GM11168 (cell line): ENCODE results near the gene PTAFR.

Source experiments
- in situ Hi-C: fragments of 300-500 bp; cut with MboI; formaldehyde crosslinking; loops from one replicate; pipeline ENCODE4 v1.12.0; 2022; ENCODE audit warnings: low sequenced_read_pairs; ENCODE audit not compliant: unreplicated experiment

Gene PTAFR

GRCh38 chr1:28178690-28179485 is 2.4 kb upstream of the PTAFR start:
- in situ Hi-C loops: no loop called here

- in situ Hi-C loops: no loop called here
Observed at GRCh38 chr1:28175955-28176485, 470 bp downstream of the PTAFR start.

GRCh38 chr1:28173980-28174297 is 2.6 kb downstream of the PTAFR start:
- in situ Hi-C loops: no loop called here

DNA sequence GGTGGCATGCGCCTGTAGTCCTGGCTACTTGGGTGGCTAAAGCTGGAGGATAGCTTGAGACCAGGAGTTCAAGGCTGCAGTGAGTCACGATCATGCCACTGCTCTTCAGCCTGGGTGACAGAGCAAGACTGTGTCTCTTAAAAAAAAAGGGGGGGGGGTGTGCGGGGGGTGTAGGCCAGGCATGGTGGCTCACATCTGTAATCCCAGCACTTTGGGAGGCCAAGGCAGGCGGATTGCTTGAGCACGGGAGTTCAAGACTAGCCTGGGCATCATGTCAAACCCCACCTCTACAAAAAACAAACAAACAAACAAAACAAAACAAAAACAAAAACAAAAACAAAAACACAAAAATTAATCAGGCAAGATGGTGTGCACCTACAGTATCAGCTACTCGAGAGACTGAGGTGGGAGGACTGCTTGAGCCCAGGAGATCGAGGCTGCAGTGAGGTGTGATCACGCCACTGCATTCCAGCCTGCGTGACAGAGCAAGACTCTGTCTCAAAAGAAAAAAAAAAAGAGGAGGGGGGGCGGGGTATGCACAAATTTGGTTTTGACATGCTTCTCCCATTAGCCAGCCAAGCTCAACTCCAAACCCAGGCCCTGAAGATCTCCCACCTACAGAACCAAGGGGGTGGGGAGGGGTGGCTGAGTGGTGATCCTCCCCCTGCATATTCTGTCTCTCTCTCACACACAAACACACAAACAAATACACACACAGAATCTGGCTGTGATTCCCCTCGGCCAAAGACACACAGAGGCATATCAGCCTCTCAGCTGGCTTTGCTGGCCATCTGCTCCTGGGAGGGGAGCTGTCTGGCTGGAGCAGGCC is 3.1 kb downstream of the PTAFR start:
- in situ Hi-C loops: no loop called here

DNA sequence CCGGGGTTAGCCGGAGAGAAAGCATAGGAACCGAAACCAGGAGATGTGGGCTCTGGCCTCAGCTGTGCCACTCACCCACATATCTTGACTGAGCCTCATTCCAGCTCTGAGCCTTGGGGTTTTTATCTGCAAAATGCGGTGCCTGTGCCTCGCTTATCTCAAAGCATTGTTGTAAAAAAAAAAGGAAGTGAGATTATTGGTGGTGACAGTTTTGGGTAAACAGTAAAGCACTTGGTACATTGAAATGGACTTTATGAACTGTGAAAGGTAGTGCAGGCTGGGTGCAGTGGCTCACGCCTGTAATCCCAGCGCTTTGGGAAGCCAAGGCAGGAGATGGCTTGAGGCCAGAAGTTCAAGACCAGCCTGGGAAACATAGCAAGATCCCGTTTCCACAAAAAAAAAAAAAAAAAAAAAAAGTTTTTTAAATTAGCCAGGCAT is 3.8 kb downstream of the PTAFR start:
- in situ Hi-C loops: no loop called here

DNA sequence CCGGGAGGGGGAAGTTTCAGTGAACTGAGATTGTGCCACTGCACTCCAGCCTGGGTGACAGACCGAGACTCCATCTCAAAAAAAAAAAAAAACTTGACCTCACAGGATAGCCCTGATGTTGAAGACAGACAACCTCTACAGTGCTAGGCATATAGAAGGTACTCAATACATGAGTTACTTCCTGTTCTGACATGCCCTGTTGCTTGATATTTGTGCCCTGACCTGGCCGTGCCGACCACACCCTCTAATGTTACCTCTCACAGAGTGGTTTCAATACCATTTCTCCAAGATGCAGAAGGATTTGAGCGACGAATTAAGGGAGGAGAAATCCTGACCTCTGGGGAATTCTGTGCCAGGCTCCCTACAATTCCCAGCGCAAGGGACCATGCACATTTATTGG is 5.2 kb downstream of the PTAFR start:
- in situ Hi-C loops: no loop called here

DNA sequence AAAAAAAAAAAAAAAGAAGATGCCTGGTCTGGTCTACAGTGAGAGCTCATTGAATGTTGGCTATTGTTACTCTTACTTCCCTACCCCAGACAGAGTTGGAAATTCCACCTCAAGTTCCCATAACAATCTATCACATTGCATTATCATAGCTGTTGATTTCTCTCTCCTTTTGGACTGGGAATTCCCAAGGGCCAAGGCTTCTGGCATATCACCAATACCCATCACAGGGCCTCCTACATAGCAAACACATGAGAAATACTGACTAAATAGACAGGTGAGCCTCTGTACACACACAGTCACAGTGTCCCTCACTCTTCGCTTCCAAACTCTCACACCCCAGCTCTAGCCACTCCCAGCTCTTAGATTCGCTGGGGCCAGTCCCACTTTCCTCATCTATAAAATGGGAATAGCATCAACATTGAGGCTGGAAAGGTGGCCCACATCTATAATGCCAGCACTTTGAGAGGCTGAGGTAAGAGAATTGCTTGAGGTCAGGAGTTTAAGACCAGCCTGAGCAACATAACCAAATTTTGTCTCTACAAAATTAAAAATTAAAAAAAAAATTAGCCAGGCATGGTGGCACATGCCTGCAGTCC is 6.4 kb downstream of the PTAFR start:
- in situ Hi-C loops: no loop called here

DNA sequence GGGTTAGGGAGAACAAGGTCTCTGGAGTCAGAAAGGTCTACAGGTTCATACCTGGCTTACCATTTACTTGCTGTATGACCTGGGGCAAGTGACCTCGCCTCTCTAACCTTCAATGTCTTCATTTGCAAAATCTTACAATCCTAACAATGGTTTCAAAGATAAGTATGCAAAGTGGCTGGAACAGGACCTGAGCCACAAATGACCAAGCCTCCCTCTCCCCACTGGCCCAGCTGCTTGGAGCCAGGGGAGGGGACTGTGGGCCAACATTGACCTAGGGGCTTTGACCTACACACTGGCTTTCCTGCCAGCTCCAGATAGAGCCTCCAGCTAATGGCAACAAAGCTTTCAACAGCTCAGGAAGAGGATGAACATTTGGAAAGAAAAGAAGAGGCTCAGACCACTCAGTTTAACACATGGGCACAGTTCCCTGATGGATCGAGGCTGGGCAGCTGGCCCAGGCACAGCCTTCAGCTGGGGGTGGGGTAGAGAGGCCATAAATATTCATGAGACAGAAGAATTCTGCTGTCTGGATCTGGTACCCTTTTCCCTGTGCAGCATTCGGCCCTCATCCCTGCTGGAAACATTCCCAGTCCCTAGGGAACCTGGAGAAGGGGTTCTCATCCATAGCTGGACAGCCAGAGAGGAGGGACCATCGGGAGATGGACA is 12.9 kb downstream of the PTAFR start:
- in situ Hi-C loops: no loop called here

DNA sequence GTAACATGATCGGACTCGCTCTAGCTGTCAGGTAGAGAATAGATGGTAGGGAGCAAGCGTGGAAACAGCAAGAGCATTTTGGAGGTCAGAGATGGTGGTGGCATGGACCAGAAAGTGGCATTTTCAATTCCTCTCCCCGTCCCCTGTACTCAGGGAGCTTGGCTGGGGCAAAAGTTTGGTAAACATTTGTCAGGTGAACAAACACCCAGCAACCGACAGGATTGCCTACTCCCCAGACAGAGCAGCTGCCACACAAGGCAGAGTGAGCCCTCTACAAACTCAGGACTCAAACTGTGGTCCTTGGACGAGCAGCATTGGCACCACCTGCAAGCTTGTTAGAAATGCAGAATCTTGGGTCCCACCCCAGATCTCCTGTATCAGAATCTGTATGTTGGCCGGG is 14.3 kb downstream of the PTAFR start:
- in situ Hi-C loops: no loop called here

DNA sequence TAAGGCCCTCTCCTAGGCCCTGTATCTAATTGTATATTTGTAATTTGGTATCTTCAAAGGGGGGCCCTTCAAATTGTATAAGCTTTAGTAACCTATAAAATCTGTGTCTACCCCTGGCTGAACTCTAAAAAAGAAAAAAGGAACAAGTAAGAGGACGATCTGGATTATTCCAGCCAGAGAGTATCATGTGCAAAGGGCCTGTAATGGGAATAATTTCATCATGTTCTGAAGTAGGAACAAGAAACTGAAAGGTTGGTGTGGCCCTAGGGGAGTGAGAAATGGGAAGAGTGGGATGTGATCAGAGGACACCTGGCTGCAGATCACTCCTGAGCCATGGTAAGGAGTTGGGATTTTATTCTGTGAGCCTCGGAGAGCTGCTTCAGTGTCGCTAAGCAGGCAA is 14.7 kb downstream of the PTAFR start:
- in situ Hi-C loops: no loop called here

DNA sequence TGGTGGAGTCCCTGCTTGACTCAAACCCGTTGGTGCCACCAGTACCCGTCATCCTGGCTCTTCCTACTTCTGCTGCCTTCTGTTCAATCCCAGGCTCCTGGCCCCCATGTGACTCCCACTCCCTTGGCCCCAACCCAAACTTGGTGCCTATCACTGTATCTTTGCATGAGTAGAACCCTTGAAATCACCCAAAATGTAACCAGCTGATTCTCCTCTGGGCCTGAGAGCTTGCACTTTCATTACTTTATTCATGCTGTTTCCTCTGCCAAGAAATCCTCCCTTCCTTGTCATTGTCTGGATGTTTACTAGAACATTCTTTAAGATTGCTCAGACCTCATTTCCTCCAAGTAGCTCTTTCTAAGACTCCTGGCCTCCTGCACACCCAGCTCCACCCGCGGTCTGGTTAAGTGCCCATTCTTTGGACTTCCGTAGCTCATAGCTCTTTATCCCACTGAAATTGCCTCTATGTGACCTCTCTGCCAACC is 15.7 kb downstream of the PTAFR start:
- in situ Hi-C loops: no loop called here

DNA sequence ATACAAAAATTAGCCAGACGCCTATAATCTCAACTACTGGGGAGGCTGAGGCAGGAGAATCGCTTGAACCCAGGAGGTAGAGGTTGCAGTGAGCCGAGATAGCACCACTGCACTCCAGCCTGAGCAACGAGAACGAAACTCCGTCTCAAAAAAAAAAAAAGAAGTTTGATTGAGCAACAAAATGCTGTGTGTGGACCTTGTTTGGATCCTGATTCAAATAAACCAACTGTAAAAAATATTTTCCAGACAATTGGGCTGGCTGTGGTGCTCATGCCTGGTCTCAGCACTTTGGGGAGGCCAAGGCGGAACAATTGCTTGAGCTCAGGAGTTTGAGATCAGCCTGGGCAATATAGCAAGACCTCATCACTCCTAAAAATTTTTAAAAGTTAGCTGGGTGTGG is 16.8 kb downstream of the PTAFR start:
- in situ Hi-C loops: no loop called here

GRCh38 chr1:28159243-28159642 is 17.2 kb downstream of the PTAFR start:
- in situ Hi-C loops: no loop called here

DNA sequence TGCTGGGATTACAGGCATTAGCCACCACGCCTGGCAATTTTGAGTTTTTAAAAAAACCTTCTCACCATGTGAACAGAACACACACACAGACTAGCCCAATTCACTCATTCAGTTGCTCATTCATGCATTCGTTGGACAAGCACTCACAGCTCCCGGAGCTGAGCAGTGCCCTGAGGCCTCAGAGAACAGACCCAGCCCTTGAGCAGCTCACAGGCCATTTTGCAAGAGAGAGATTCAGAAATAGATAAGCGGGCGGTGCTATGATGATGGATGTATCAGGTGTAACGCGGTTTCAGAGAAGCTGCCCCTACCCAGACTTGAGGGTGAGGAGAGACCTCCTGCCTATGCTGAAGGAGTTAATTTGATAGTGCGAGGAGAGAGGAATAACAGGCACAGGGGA is 18.6 kb downstream of the PTAFR start:
- in situ Hi-C loops: no loop called here

DNA sequence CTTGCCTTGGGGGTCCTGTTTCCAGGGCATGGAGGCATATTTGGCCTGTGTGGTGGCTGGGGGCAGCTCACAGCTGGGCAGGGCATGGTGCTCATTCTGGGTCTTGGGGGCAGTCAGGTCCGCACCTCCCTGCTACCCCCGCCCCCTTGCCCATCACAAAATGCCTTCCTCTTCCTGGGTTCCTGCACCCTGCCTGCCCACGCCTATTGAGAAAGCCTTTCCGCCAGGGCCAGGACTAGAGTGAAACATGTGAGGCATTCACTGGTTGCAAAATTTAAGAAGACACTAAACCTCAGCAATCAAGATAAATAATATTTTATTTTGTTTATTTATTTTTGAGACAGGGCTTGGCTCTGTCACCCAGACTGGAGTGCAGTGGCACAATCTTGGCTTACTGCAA is 19.7 kb downstream of the PTAFR start:
- in situ Hi-C loops: no loop called here

DNA sequence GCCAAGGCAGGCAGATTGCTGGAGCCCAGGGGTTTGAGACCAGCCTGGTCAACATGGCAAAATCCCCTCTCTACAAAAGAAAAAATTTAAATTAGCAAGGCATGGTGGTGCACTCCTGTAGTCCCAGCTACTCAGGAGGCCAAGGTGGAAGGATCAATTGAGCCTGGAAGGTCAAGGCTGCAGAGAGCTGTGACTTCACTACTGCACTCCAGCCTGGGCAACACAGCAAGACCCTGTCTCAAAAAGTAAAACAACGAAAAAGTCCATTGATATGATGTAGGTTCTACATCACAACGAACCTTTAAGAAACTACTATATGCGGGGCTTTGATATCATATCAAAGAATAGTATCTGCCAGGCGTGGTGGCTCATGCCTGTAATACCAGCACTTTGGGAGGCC is 20.9 kb downstream of the PTAFR start:
- in situ Hi-C loops: no loop called here

DNA sequence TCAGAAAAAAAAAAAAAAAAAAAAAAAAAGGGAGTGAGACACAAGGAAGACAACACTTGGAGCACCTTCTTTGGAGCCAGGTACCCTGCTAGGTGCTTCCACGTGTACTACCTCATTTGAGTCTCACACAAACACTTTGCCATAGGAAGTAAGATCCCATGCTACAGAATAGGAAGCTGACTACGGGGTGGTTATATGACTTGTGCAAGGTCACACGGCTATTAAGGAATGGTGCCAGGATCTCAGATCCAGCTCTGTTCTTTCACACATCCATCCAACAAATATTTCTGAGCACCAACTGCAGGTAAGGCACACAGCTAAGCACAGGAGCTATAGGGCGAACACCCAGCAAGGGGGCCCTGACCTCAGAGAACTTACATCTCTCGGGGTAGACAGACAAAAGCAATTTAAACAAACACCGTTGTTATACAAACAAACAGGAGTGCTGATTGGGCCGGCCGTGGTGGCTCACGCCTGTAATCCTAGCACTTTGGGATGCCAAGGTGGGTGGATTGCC is 22.4 kb downstream of the PTAFR start:
- in situ Hi-C loops: no loop called here

- in situ Hi-C loops: no loop called here
Observed at GRCh38 chr1:28150125-28150780, 26.2 kb downstream of the PTAFR start.

DNA sequence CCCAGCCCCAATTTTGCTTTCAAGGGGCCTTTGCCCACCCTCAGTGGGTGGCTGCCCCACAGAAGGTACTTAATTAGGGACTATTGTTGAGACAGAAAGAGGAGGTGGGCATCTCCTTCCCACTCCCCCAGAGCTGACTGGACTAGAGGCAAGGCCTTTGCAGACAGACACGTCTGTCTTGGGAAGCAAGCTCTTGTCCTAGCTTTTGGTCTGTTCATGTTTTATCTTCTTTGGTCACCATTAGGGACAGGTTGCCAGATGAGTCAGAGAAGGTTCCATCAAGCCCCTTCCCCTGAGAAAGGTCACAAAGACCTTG is 27.7 kb downstream of the PTAFR start:
- in situ Hi-C loops: no loop called here
